MCF 10A (cell line): Measurements from ENCODE around the gene GPD1L. TPM values are rescaled to one million over a fixed set of nuclear protein-coding genes. Genes with fewer than 3 reads are reported as not detected.

Experiments used
- BruUV-seq: library from RNA; stranded (reverse); fragments of 400-500 nt; replicated peaks from 2 replicates; lab custom pipeline; 2021; lab: Mats Ljungman, UMichigan
- CTCF ChIA-PET: fragments of 300-600 bp; sonication (Branson Sonifier 250); formaldehyde crosslinking; extraction: SDS; loops from one replicate; lab custom pipeline; 2021; ENCODE audit warnings: antibody characterized with exemption, inconsistent platforms; lab: Yijun Ruan, JAX
- POLR2A ChIA-PET: fragments of 300-600, 350-650 bp; sonication (Branson Sonifier 250); formaldehyde crosslinking; extraction: SDS; loops from one replicate; lab custom pipeline; 2020; ENCODE audit warnings: antibody characterized with exemption, inconsistent platforms; lab: Yijun Ruan, JAX
- DNase-seq: peaks from one replicate; pipeline ENCODE4 v3.0.0-alpha.2; 2018; ENCODE audit not compliant: unreplicated experiment
- H3K27ac Mint-ChIP-seq: one replicate; pipeline ENCODE4 v1.8.0; 2022; ENCODE audit warnings: mild to moderate bottlenecking, low read depth, mixed read lengths; ENCODE audit not compliant: unreplicated experiment
- H3K27me3 Mint-ChIP-seq: one replicate; pipeline ENCODE4 v1.8.0; 2022; ENCODE audit warnings: mixed read lengths; ENCODE audit not compliant: insufficient read depth, unreplicated experiment
- H3K36me3 Mint-ChIP-seq: one replicate; pipeline ENCODE4 v1.8.0; 2022; ENCODE audit warnings: mild to moderate bottlenecking, moderate library complexity, mixed read lengths; ENCODE audit not compliant: insufficient read depth, unreplicated experiment
- H3K4me1 Mint-ChIP-seq: one replicate; pipeline ENCODE4 v1.8.0; 2022; ENCODE audit warnings: mixed read lengths; ENCODE audit not compliant: insufficient read depth, unreplicated experiment
- H3K4me3 Mint-ChIP-seq: one replicate; pipeline ENCODE4 v1.8.0; 2022; ENCODE audit warnings: mild to moderate bottlenecking, moderate library complexity, mixed read lengths; ENCODE audit not compliant: unreplicated experiment
- H3K9me3 Mint-ChIP-seq: one replicate; pipeline ENCODE4 v1.8.0; 2022; ENCODE audit warnings: mixed read lengths; ENCODE audit not compliant: unreplicated experiment
- intact Hi-C: fragments of 100-400 bp; cut with micrococcal nuclease; formaldehyde crosslinking; loops from 2 replicates; pipeline ENCODE4 v1.14.1; 2022
- total RNA-seq: library from RNA; stranded (reverse); gene quantifications from 2 replicates; pipeline ENCODE4 v1.2.3, GENCODE V29; 2022
- TF ChIP-seq, protein P1 (sequence below): fragments of 200-600 bp; IDR thresholded peaks from one replicate; pipeline ENCODE4 v1.8.0; 2022; ENCODE audit warnings: antibody characterized with exemption, mild to moderate bottlenecking; ENCODE audit not compliant: unreplicated experiment

The GPD1L gene
- total RNA-seq, 1 experiment from 2014 or later, result 9.7 TPM

DNA sequence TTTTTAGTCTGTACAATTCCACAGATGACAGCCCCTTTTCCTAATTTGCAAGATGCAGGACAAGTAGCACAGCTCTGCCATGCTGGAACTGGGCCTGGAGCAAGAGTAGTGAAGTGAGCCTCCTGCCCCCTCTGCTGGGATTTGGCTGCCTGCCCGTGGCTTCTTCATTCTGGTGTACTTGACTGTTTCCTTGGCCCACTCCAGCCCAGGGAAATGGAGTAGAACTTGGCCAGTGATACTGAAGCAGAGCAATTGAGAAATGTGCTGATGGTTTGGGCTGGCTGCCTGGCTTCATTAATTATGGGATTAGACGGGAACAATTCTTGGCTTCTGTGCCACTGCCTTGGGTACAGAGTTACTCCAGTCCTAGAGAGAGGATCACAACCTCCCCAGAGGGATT lies 2.8 kb downstream of the GPD1L start:
- no TSS peak for BruUV-seq
- Mint-ChIP-seq H3K27ac (peak overlapping the region; percentile 61), H3K4me1 (peaks cover 14% of the 10 kb centered on the region), H3K36me3 (no peaks in the 10 kb centered on the region), H3K4me3 (peak overlapping the region; percentile 50), H3K9me3 (no peaks in the 10 kb centered on the region), H3K27me3 (no peaks in the 10 kb centered on the region)
- intact Hi-C loops, result loop anchor here (5.0 kb wide), 1 partner anchor 227 kb away; no protein-coding TSS in a partner anchor
- DNase-seq, result peak; percentile 71
- ChIA-PET CTCF (interaction anchor here (0.7 to 2.8 kb wide), 2 partner anchors 35 kb away, joined by 3 to 10 read pairs; no protein-coding TSS in a partner anchor), POLR2A (no interaction called here)
- TF ChIP-seq, protein P1, sequence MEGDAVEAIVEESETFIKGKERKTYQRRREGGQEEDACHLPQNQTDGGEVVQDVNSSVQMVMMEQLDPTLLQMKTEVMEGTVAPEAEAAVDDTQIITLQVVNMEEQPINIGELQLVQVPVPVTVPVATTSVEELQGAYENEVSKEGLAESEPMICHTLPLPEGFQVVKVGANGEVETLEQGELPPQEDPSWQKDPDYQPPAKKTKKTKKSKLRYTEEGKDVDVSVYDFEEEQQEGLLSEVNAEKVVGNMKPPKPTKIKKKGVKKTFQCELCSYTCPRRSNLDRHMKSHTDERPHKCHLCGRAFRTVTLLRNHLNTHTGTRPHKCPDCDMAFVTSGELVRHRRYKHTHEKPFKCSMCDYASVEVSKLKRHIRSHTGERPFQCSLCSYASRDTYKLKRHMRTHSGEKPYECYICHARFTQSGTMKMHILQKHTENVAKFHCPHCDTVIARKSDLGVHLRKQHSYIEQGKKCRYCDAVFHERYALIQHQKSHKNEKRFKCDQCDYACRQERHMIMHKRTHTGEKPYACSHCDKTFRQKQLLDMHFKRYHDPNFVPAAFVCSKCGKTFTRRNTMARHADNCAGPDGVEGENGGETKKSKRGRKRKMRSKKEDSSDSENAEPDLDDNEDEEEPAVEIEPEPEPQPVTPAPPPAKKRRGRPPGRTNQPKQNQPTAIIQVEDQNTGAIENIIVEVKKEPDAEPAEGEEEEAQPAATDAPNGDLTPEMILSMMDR, result no peak

DNA sequence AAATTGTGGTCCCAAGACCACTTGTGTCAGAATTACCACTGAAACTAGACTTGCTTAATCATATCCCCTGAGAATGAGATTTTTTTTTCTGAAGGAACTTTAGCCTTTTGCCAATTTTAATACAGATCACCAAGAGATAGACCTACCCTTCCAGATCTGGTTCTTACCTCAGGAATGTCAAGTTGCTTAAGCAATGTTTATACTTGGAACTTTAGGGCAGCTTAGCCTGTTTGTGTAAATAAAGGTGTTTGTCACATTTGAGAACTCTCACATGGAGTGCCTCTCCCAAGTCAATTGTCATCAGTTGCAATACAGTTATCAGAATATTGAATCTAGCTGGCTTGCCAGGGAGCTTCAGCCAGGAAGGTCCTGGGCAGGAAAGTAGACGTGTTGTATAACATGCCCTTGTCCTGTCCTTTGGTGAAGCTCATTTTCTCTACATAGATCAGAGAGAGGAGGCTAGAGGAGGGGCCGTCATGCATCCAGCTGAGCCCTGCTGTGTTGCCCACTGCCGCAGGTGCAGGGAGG lies 3.9 kb downstream of the GPD1L start:
- CTCF ChIA-PET, result interaction anchor here (0.6 to 2.8 kb wide), 4 partner anchors 34 to 441 kb away, joined by 3 to 10 read pairs (median 3); no protein-coding TSS in a partner anchor
- no TSS peak for BruUV-seq
- DNase-seq, result no peak
- Mint-ChIP-seq H3K27ac (peak overlapping the region; percentile 61), H3K36me3 (no peaks in the 10 kb centered on the region), H3K27me3 (no peaks in the 10 kb centered on the region), H3K4me3 (no peak overlapping the region), H3K9me3 (no peaks in the 10 kb centered on the region), H3K4me1 (peaks cover 14% of the 10 kb centered on the region)
- POLR2A ChIA-PET, result interaction anchor here (0.7 to 0.9 kb wide), 2 partner anchors 18 to 34 kb away, joined by 3 read pairs; no protein-coding TSS in a partner anchor
- TF ChIP-seq, protein P1, result no peak
- intact Hi-C loops, result no loop called here

DNA sequence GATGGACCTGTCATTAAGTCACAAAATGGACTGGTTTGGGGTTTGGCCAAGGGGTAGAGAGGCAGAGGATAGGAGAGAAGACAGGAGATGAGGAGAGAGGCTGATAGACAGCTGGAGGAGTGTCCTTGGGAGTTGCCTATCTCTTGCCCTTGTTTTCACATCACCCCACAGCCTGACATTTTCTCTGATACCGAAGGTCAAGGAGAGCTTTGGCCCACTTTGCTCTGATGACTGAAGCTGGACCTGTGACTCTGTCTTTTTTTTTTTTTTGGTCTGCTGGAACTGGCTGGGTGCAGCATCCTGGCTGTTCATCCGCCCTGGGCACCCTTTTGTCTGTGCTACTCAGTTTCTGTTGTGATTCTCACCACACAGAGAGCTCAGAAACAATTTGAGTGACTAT lies 5.1 kb downstream of the GPD1L start:
- CTCF ChIA-PET, result interaction anchor here (1.4 to 2.8 kb wide), 2 partner anchors 33 to 92 kb away, joined by 6 to 10 read pairs; no protein-coding TSS in a partner anchor
- H3K36me3 Mint-ChIP-seq, result no peaks in the 10 kb centered on the region
- no TSS peak for BruUV-seq
- TF ChIP-seq, protein P1, result no peak
- intact Hi-C loops, result no loop called here
- DNase-seq, result no peak
- no peaks in the 10 kb centered on the region for H3K27me3 Mint-ChIP-seq
- POLR2A ChIA-PET, result no interaction called here
- no peak overlapping the region for H3K27ac Mint-ChIP-seq
- no peak overlapping the region for H3K4me3 Mint-ChIP-seq
- H3K9me3 Mint-ChIP-seq, result no peaks in the 10 kb centered on the region
- H3K4me1 Mint-ChIP-seq, result peaks cover 14% of the 10 kb centered on the region

DNA sequence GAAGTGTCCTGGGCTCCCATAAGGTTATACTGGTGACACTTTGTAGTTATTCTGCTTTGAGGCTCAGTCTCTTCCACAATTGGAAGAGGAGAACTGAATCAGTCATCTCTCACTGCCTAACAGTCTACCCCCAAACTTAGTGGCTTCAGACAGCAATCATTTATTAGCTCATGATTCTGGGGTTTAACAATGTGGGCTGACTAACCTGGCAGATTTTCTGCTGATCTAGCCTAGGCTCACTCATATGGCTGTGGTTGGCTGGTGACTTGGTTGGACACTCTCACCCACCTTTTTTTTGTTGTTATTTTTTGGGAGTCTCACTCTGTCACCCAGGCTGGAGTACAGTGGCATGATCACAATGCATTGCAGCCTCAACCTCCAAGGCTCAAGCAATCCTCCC lies 7.1 kb downstream of the GPD1L start:
- Mint-ChIP-seq H3K27ac (no peak overlapping the region), H3K36me3 (no peaks in the 10 kb centered on the region), H3K4me1 (peaks cover 8% of the 10 kb centered on the region), H3K4me3 (no peak overlapping the region), H3K27me3 (no peaks in the 10 kb centered on the region), H3K9me3 (no peaks in the 10 kb centered on the region)
- TF ChIP-seq, protein P1, result no peak
- no TSS peak for BruUV-seq
- POLR2A ChIA-PET, result no interaction called here
- CTCF ChIA-PET, result interaction anchor here (0.6 to 1.6 kb wide), 3 partner anchors 31 to 133 kb away, joined by 3 to 6 read pairs (median 4); no protein-coding TSS in a partner anchor
- intact Hi-C loops, result no loop called here
- no peak for DNase-seq
